Activated T-cell treated with anti-CD3 and anti-CD28 coated beads for 48 hours (primary cell): ENCODE results near the gene GPD2.

Source experiments
- DNase-seq: peaks from one replicate; pipeline ENCODE4 v3.0.0-alpha.2; 2020; ENCODE audit warnings: low read depth

Gene GPD2

GRCh38 chr2:156436497-156437085, 412 bp downstream of the GPD2 start:
- DNase-seq: no peak

GRCh38 chr2:156437272-156437930, 1.2 kb downstream of the GPD2 start:
- DNase-seq: no peak

GRCh38 chr2:156437931-156438410, 1.8 kb downstream of the GPD2 start:
- DNase-seq: no peak

GRCh38 chr2:156443089-156443488, 6.9 kb downstream of the GPD2 start:
- no peak for DNase-seq

- no peak for DNase-seq
Observed at GRCh38 chr2:156445296-156446220, 9.4 kb downstream of the GPD2 start.

DNA sequence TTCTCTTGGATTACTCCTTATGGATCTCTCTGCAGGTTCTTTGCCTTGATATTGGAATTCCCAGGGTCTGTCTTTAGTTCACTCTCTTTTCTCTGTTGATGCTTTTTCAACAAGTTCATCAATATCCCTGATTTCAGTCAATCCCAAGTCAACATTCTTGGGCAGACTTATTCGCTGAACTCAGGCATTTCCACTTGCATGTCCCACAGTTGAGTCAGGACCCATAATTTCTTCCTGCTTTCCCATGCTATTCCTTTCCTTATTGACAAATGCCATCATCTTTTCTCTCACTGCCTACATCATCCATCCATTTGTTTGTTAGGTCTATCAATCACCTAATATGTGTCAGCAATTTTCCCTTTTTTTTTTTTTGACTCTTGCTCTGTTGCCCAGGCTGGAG, 11.6 kb downstream of the GPD2 start:
- DNase-seq: no peak

DNA sequence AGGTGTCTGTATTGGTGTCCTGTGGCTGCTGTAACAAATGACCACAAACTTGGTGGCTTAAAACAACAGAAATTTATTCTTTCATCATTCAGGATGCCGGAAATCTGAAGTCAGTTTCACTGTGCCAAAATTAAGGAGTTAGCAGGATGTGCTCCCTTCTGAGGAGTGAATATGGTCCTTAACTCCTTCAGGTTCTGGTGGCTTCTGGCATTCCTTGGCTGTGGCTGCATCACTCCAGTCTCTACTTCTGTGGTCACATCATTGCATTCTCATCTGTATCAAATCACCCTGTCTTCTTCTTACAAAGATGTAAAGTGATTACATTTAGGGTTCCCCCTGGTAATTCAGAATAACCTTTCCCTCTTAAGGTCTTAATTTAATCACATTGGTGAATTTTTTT, 12.6 kb downstream of the GPD2 start:
- no peak for DNase-seq

GRCh38 chr2:156452971-156453370, 16.8 kb downstream of the GPD2 start:
- DNase-seq: no peak

- no peak for DNase-seq
Observed at GRCh38 chr2:156455361-156455975, 19.3 kb downstream of the GPD2 start.

DNA sequence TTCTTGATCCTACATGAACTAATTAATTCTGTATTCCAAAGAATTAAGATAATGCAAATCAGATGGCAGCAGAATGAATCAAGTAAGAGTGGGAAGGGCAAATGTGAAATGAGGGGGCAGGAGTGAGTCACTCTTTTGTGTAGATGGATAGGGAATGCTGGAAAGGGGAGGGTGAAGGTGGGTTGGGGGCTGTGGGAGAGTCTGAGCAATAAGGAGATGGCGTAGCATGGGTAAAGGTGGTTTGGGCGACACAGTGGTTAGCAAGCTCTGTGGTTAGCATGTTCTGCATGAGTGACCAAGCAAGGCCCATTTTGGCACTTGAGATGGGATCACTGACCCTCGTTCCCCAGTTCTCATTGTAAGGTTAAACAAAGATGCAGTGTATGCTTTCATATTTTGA, 20.4 kb downstream of the GPD2 start:
- DNase-seq: no peak

DNA sequence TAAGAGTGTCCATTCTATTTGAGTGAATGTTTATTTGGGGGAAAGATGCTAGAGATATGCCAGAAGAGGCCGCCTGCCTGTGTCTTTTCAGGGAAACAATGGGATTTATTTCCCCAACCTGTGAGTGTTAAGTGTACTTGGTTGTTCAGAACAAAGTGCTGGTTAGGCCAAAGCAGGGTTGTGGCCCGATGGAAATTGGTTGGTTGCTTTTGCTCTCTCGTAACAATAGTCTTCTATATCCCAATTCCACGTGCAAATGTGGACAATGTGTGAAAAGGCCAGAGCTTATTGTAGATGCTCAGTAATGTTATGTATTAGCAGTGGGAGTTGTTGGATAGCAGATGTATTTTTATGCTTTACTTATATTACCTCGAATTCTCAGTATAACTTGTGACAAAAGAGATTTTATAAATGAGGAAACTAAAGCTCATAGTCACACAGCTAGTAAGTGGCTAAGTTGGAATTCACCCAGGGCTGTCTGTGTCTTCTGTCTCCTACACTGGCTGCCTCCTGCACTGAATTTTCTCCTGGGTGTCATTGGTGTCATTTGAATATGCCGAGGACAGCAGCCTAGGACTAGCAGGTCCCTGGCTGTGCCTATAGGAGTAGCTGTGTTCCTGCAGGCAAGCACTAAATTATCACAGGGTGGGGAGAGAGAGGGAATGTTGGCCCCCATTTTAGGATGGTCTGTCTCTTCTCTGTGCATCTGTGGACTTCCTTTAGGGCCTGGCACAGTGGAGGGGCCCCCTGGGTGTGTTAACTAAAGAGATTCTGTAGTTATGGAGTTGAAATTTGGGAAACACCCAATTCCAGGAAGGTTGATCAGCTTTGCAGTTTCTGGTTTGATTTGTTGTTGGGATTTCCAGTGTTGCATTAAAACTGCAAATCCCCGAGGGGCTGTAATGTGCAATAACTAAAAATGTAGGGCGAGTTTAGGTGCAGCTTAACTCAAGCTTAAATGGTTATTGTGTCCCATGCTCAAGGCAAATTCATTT, 21.6 kb downstream of the GPD2 start:
- no peak for DNase-seq

DNA sequence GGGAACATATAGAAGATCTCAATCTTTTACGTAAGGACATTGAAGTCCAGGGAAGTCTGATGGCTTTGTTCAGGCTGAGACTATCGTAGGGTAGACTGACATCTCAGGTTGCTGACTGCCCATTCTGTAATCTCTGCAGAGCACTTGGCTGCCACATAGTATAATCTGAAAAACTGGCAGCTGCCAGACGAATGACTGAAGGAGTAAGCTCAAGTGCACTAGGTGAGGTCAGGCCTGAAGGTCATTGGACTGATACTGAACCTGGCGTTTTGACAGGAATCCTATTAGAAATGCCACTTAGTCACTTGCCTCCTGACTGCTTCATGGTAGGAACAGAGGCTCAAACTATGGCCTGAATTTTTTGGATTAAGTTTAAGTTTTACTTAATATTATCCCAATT, 23.5 kb downstream of the GPD2 start:
- no peak for DNase-seq

- no peak for DNase-seq
Observed at GRCh38 chr2:156464106-156464505, 27.9 kb downstream of the GPD2 start.

- no peak for DNase-seq
Observed at GRCh38 chr2:156465573-156465972, 29.4 kb downstream of the GPD2 start.

DNA sequence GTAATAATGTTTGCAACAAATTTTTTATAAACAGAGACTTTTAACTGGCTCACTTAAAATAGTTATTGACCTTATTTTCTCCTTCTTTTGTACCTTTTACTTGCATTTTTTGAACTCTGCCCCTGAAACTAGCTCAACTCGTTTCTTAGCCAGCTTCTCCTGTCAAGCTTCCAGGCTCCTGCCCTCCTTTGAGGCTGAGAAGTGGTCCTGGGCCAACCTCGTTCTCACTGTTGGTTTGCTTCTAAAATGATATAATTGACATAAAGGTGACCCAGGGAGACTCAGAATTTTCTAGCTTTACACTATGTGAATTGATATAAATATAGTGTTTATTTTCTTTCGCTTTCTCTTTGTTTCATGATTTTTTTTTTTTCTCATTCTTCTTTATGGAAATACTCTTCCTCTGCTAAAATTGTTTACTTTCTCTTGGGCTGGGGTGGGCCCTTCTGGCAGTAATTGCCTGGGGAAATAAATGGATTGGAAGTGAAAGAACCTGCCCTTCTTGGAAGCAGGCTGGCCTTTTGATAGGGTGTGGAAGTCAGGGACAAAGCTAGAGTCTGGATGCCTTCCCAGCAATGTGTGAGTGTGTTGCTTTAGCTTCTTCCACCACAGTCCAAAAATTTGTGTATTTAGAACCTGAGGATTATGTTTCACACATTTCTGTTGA, 30.7 kb downstream of the GPD2 start:
- no peak for DNase-seq

- DNase-seq: no peak
Observed at GRCh38 chr2:156470975-156471583, 34.9 kb downstream of the GPD2 start.

GRCh38 chr2:156471762-156472161, 35.6 kb downstream of the GPD2 start:
- no peak for DNase-seq

- DNase-seq: no peak
Observed at GRCh38 chr2:156472686-156473085, 36.5 kb downstream of the GPD2 start.

- DNase-seq: no peak
Observed at GRCh38 chr2:156473445-156473844, 37.3 kb downstream of the GPD2 start.

- DNase-seq: no peak
Observed at GRCh38 chr2:156474401-156474800, 38.2 kb downstream of the GPD2 start.
